Measurements from ENCODE around the gene MAP1A. TPM values are rescaled to one million over a fixed set of nuclear protein-coding genes. Genes with fewer than 3 reads are reported as not detected.

The MAP1A gene
- total RNA-seq, 1 experiment from 2014 or later, result 1.0 TPM

DNA sequence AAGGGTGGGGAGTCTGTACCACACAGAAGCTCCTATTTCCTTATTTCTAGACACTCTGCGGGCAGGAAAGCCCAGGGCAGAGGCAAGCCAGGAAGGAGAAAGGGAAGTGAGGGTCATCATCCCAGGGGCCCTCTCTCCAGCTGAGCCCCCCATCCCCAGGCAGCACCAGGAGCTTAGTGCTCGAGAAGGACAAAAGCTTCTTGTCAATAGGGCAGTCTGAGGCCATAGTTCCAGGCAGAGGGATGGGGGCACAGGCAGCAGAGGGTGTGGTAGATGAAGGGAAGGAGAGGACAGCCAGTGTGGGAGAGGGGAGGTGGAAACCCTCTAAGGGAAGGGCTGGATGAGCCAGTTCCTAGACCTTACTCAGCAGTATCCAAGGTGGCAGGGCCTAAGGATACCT, 2.7 kb downstream of the MAP1A start:
- no peak for ATAC-seq
- H4K20me1 ChIP-seq (ENCODE audit: low read length), result no peaks in the 10 kb centered on the region
- no peak for DNase-seq
- H3K4me2 ChIP-seq (ENCODE audit: low read length), result no peak overlapping the region
- H3K4me3 ChIP-seq (ENCODE audit: low read length), result no peak overlapping the region
- intact Hi-C loops (cut with micrococcal nuclease), result no loop called here
- H3K4me1 ChIP-seq (ENCODE audit: insufficient read depth, low read length), result no peaks in the 10 kb centered on the region
- no peak overlapping the region for H3K9ac ChIP-seq (ENCODE audit: low read length)
- H3K79me2 ChIP-seq (ENCODE audit: low read length), result no peaks in the 10 kb centered on the region
- H3F3A ChIP-seq (ENCODE audit: low read length, unreplicated experiment), result no peaks in the 10 kb centered on the region
- H2AFZ ChIP-seq (ENCODE audit: low read length), result no peak overlapping the region
- H3K27me3 ChIP-seq (ENCODE audit: low read length), result no peaks in the 10 kb centered on the region
- TF ChIP-seq, protein P1, sequence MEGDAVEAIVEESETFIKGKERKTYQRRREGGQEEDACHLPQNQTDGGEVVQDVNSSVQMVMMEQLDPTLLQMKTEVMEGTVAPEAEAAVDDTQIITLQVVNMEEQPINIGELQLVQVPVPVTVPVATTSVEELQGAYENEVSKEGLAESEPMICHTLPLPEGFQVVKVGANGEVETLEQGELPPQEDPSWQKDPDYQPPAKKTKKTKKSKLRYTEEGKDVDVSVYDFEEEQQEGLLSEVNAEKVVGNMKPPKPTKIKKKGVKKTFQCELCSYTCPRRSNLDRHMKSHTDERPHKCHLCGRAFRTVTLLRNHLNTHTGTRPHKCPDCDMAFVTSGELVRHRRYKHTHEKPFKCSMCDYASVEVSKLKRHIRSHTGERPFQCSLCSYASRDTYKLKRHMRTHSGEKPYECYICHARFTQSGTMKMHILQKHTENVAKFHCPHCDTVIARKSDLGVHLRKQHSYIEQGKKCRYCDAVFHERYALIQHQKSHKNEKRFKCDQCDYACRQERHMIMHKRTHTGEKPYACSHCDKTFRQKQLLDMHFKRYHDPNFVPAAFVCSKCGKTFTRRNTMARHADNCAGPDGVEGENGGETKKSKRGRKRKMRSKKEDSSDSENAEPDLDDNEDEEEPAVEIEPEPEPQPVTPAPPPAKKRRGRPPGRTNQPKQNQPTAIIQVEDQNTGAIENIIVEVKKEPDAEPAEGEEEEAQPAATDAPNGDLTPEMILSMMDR (conservative IDR thresholded peaks at IDR 0.05; ENCODE audit: low read depth, low read length), result no peak
- TF ChIP-seq EZH2phosphoT487 (IDR thresholded peaks at IDR 0.05; ENCODE audit: borderline replicate concordance, low read length) (no peak), EZH2 (IDR thresholded peaks at IDR 0.05; ENCODE audit: low read length, unreplicated experiment) (no peak)
- H3K9me3 ChIP-seq (ENCODE audit: low read length), result no peaks in the 10 kb centered on the region
- H3K9me2 ChIP-seq (replicated peaks; ENCODE audit: low read length), result no peaks in the 10 kb centered on the region
- no TSS peak for BruUV-seq (replicated peaks)
- ChIA-PET POLR2A (ENCODE audit: unreplicated experiment) (no interaction called here), CTCF (no interaction called here)
- no peaks in the 10 kb centered on the region for H3K36me3 ChIP-seq (ENCODE audit: low read depth, low read length)
- H3K27ac ChIP-seq (ENCODE audit: low read length), result no peak overlapping the region

DNA sequence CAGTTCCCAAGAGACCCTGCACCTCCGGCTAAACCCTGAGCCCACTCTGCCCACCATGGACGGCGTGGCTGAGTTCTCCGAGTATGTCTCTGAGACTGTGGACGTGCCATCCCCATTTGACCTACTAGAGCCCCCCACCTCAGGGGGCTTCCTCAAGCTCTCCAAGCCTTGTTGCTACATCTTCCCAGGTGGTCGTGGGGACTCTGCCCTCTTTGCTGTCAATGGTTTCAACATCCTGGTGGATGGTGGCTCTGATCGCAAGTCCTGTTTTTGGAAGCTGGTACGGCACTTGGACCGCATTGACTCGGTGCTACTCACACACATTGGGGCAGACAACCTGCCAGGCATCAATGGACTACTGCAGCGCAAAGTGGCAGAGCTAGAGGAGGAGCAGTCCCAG, 4.0 kb downstream of the MAP1A start:
- Histone ChIP-seq H3K4me3 (ENCODE audit: low read length) (no peak overlapping the region), H3F3A (ENCODE audit: low read length, unreplicated experiment) (no peaks in the 10 kb centered on the region), H3K9me3 (ENCODE audit: low read length) (no peaks in the 10 kb centered on the region), H4K20me1 (ENCODE audit: low read length) (no peaks in the 10 kb centered on the region), H3K4me2 (ENCODE audit: low read length) (no peak overlapping the region), H3K27me3 (ENCODE audit: low read length) (no peaks in the 10 kb centered on the region), H3K4me1 (ENCODE audit: insufficient read depth, low read length) (no peaks in the 10 kb centered on the region), H3K36me3 (ENCODE audit: low read depth, low read length) (no peaks in the 10 kb centered on the region), H3K27ac (ENCODE audit: low read length) (no peak overlapping the region), H3K9ac (ENCODE audit: low read length) (no peak overlapping the region), H2AFZ (ENCODE audit: low read length) (no peak overlapping the region), H3K79me2 (ENCODE audit: low read length) (no peaks in the 10 kb centered on the region), H3K9me2 (replicated peaks; ENCODE audit: low read length) (no peaks in the 10 kb centered on the region)
- intact Hi-C loops (cut with micrococcal nuclease), result no loop called here
- TF ChIP-seq, protein P1 (conservative IDR thresholded peaks at IDR 0.05; ENCODE audit: low read depth, low read length), result no peak
- TF ChIP-seq EZH2 (IDR thresholded peaks at IDR 0.05; ENCODE audit: low read length, unreplicated experiment) (no peak), EZH2phosphoT487 (IDR thresholded peaks at IDR 0.05; ENCODE audit: borderline replicate concordance, low read length) (no peak)
- ChIA-PET CTCF (no interaction called here), POLR2A (ENCODE audit: unreplicated experiment) (no interaction called here)
- DNase-seq, result no peak
- no peak for ATAC-seq
- BruUV-seq (replicated peaks), result no TSS peak

DNA sequence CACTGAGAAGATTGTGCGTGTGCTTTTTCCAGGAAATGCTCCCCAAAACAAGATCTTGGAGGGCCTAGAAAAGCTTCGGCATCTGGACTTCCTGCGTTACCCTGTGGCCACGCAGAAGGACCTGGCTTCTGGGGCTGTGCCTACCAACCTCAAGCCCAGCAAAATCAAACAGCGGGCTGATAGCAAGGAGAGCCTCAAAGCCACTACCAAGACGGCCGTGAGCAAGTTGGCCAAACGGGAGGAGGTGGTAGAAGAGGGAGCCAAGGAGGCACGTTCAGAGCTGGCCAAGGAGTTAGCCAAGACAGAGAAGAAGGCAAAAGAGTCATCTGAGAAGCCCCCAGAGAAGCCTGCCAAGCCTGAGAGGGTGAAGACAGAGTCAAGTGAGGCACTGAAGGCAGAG, 4.8 kb downstream of the MAP1A start:
- Histone ChIP-seq H3K79me2 (ENCODE audit: low read length) (no peaks in the 10 kb centered on the region), H3K27ac (ENCODE audit: low read length) (no peak overlapping the region), H3F3A (ENCODE audit: low read length, unreplicated experiment) (no peaks in the 10 kb centered on the region), H3K4me1 (ENCODE audit: insufficient read depth, low read length) (no peaks in the 10 kb centered on the region), H3K4me3 (ENCODE audit: low read length) (no peak overlapping the region), H3K9ac (ENCODE audit: low read length) (no peak overlapping the region), H4K20me1 (ENCODE audit: low read length) (no peaks in the 10 kb centered on the region), H3K4me2 (ENCODE audit: low read length) (no peak overlapping the region), H3K9me2 (replicated peaks; ENCODE audit: low read length) (no peaks in the 10 kb centered on the region), H3K9me3 (ENCODE audit: low read length) (no peaks in the 10 kb centered on the region), H2AFZ (ENCODE audit: low read length) (no peak overlapping the region), H3K27me3 (ENCODE audit: low read length) (no peaks in the 10 kb centered on the region), H3K36me3 (ENCODE audit: low read depth, low read length) (no peaks in the 10 kb centered on the region)
- POLR2A ChIA-PET (ENCODE audit: unreplicated experiment), result no interaction called here
- DNase-seq (no peak), ATAC-seq (no peak)
- no peak for TF ChIP-seq EZH2 (IDR thresholded peaks at IDR 0.05; ENCODE audit: low read length, unreplicated experiment)
- TF ChIP-seq EZH2phosphoT487 (IDR thresholded peaks at IDR 0.05; ENCODE audit: borderline replicate concordance, low read length), result no peak
- TF ChIP-seq, protein P1 (conservative IDR thresholded peaks at IDR 0.05; ENCODE audit: low read depth, low read length), result no peak
- BruUV-seq (replicated peaks), result no TSS peak
- CTCF ChIA-PET, result no interaction called here
- intact Hi-C loops (cut with micrococcal nuclease), result no loop called here

Data from PC-3 (cell line).